Measurements from ENCODE around the gene ADAMTS1. TPM values are rescaled to one million over a fixed set of nuclear protein-coding genes. Genes with fewer than 3 reads are reported as not detected.

ADAMTS1 gene
- total and polyA plus RNA-seq, 2 of the 13 experiments (the other 11 are each of a cell fraction or from before 2014, with no cell fraction given), result 0.02 to 0.11 TPM

- TF ChIP-seq FOXO4 (CRISPR knock-in tag; conservative IDR thresholded peaks at IDR 0.05) (no peak), PBX3 (CRISPR knock-in tag; IDR thresholded peaks at IDR 0.05; ENCODE audit: borderline replicate concordance) (no peak), IRF1 (CRISPR knock-in tag; IDR thresholded peaks at IDR 0.05; ENCODE audit: low read depth) (no peak), ATF7-NPFF (CRISPR knock-in tag; IDR thresholded peaks at IDR 0.05; ENCODE audit: low read depth) (no peak), ZNF781 (CRISPR knock-in tag; IDR thresholded peaks at IDR 0.05; ENCODE audit: borderline replicate concordance, not compliant biosample characterization) (no peak)
These were observed 34.4 kb downstream of the ADAMTS1 start (continued) for GRCh38 chr21:26810676-26811415.

- no peaks in the 10 kb centered on the region for H3K36me3 ChIP-seq (replicated peaks in 1 of 2; ENCODE audit: control insufficient read depth in 1 of 2, insufficient read depth in 2 of 2, low read length in 2 of 2)
- intact Hi-C loops (cut with micrococcal nuclease; ENCODE audit: unreplicated experiment) (no loop called here), in situ Hi-C loops (cut with HindIII; ENCODE audit: extremely low pct_ligation_motif_present, low pct_unique_long_range_greater_than_20kb) (no loop called here)
- no peaks in the 10 kb centered on the region for H3K27me3 ChIP-seq (ENCODE audit: control insufficient read depth in 1 of 2, insufficient read depth in 2 of 2, low read length in 2 of 2)
- BruUV-seq (replicated peaks), result no TSS peak
- no peaks in the 10 kb centered on the region for H3K79me2 ChIP-seq (ENCODE audit: insufficient read depth, low read length)
- H3K4me1 ChIP-seq (ENCODE audit: insufficient read depth, low read length), result no peaks in the 10 kb centered on the region
- H3K9ac ChIP-seq (ENCODE audit: insufficient read depth, low read depth, low read length), result no peak overlapping the region
- FAIRE-seq (no peak), ATAC-seq (no peak), DNase-seq (ENCODE audit: low spot score) (no peak)
- ChIA-PET CTCF (ENCODE audit: low intra/inter-chr PET ratio, low total read pairs) (no interaction called here), POLR2A (no interaction called here)
- 13% methylated on average over 5 of the region's 5 CpGs for WGBS (ENCODE audit: low lambda C conversion rate)
- H2AFZ ChIP-seq (ENCODE audit: low read length), result no peak overlapping the region
- no peak overlapping the region for H3K4me2 ChIP-seq (ENCODE audit: low read depth, low read length)
- H4K20me1 ChIP-seq (ENCODE audit: insufficient read depth, low read length), result no peaks in the 10 kb centered on the region
- H3K27ac ChIP-seq (ENCODE audit: extremely low read length, insufficient read depth, low read length), result no peak overlapping the region
- no peaks in the 10 kb centered on the region for H3K9me3 ChIP-seq (ENCODE audit: low read length)
- no peak overlapping the region for H3K4me3 ChIP-seq (replicated peaks in 1 of 3; ENCODE audit: insufficient read depth in 1 of 3, low read depth in 2 of 3, low read length in 3 of 3)
- TF ChIP-seq RORA (CRISPR knock-in tag; IDR thresholded peaks at IDR 0.05) (no peak), TARDBP (CRISPR knock-in tag; IDR thresholded peaks at IDR 0.05) (no peak), PAWR (CRISPR knock-in tag; IDR thresholded peaks at IDR 0.05; ENCODE audit: borderline replicate concordance) (no peak), CBX2 (IDR thresholded peaks at IDR 0.05; ENCODE audit: low read depth, low read length) (no peak), CBX2 (CRISPR knock-in tag; IDR thresholded peaks at IDR 0.05; ENCODE audit: low read depth) (no peak), ZNF800 (CRISPR knock-in tag; IDR thresholded peaks at IDR 0.05) (no peak), CBX1 (IDR thresholded peaks at IDR 0.05; ENCODE audit: low read depth) (no peak), ZNF703 (CRISPR knock-in tag; IDR thresholded peaks at IDR 0.05; ENCODE audit: borderline replicate concordance) (no peak), ZNF282 (IDR thresholded peaks at IDR 0.05; ENCODE audit: partially characterized antibody) (no peak), KLF9 (CRISPR knock-in tag; IDR thresholded peaks at IDR 0.05; ENCODE audit: low read depth) (no peak), HNF1B (CRISPR knock-in tag; IDR thresholded peaks at IDR 0.05) (no peak)
These were observed 34.9 kb downstream of the ADAMTS1 start for GRCh38 chr21:26810266-26810665.

Measured in HepG2 (cell line).